Duodenal mucosa (tissue), 2 donors: ENCODE results near the gene LRRC37A2.
"Not testable (repeated sequence)": the region's sequence is repeated elsewhere in the genome, so short reads cannot be mapped to it uniquely, and the experiment has no call there.

Experiments used
- H3K27ac ChIP-seq: one replicate; pipeline ENCODE4 v1.7.0; 2013; ENCODE audit warnings: low read depth, low read length
- H3K27me3 ChIP-seq, 2 donors: one replicate each; pipeline ENCODE4 v1.7.0; 2013; ENCODE audit warnings: low read length in 2 of 2, control low read depth in 1 of 2; ENCODE audit not compliant: insufficient read depth in 2 of 2, control insufficient read depth in 1 of 2
- H3K36me3 ChIP-seq, 2 donors: one replicate each; pipeline ENCODE4 v1.7.0; 2013; ENCODE audit warnings: low read length in 2 of 2, control low read depth in 1 of 2; ENCODE audit not compliant: insufficient read depth in 2 of 2, control insufficient read depth in 1 of 2
- H3K4me1 ChIP-seq, 2 donors: one replicate each; pipeline ENCODE4 v1.7.0; 2013; ENCODE audit warnings: low read length in 2 of 2, control low read depth in 1 of 2; ENCODE audit not compliant: insufficient read depth in 2 of 2, control insufficient read depth in 1 of 2
- H3K4me3 ChIP-seq, 2 donors: one replicate each; pipeline ENCODE4 v1.7.0; 2013; ENCODE audit warnings: low read length in 2 of 2, low read depth in 1 of 2
- H3K9ac ChIP-seq, 2 donors: one replicate each; pipeline ENCODE4 v1.7.0; 2013; ENCODE audit warnings: low read length in 2 of 2, low read depth in 1 of 2
- H3K9me3 ChIP-seq, 2 donors: one replicate each; pipeline ENCODE4 v1.7.0; 2013; ENCODE audit warnings: low read length in 2 of 2, control low read depth in 1 of 2; ENCODE audit not compliant: control insufficient read depth in 1 of 2

LRRC37A2 gene

DNA sequence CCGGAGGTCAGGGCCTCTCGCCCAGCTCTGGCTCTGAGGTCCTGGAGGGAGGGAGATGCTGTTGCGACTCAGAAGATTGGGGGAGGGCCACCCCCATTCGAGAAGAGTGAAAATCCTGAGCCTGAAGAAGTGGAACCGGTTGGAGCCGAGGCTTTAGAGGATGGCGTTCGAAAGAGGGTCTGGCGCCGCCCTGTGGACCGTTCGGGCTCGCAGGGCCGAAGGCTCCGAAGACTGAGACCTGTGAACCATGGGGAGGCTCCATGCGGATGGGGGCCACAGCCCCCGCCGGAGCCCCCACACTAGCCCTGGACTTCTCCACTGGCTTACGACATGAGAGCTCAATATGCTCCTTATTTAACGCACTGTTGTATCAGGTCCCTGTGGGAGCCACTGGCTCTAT lies 46.9 kb downstream of the LRRC37A2 start:
- not testable (repeated sequence) for H3K36me3 ChIP-seq, H3K27ac ChIP-seq, H3K4me1 ChIP-seq, H3K9ac ChIP-seq, H3K9me3 ChIP-seq, H3K27me3 ChIP-seq, H3K4me3 ChIP-seq

DNA sequence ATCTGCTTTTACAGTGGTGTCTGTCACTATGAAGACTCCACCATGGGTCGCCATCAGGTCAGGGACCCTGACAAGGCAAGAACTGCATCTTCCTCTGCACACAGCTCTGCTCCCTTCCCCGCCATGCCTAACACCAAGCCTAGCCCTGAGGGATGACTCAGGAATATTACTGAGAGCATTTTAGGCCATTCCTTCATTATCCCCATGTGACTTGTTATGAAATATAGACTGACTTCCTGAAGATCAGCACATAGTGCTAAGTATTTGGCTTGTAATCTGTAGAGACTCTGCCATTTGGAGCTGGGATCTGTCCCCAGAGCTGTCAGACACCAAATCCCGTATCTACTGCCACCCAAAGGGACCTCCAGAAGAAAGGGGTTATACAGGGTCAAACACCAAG lies 47.8 kb downstream of the LRRC37A2 start:
- not testable (repeated sequence) for H3K4me3 ChIP-seq, H3K9ac ChIP-seq

DNA sequence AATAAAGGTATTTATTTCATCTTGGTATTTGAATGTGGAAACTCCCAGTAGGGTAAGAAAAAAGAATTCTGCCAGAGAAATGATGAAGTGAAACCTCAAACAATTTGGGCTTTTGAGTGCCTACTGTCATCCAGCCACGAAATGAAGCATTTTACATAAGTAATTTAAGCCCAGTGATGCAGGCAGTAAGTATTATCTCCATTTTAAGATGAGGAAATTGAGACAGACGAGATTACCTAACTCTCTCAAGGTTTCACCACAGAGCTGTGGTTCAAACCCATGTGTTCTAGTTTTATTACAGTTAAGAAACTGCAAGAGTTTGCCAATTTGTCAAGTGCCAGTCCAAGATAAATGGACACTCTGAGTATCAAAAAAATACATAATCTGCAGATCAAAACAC lies 54.0 kb downstream of the LRRC37A2 start:
- H3K4me3 ChIP-seq, H3K9me3 ChIP-seq, H3K4me1 ChIP-seq, H3K27me3 ChIP-seq, H3K9ac ChIP-seq, H3K27ac ChIP-seq, H3K36me3 ChIP-seq: not testable (repeated sequence)

More for the DNA sequence above, 47.8 kb downstream of the LRRC37A2 start:
- H3K27ac ChIP-seq, H3K36me3 ChIP-seq, H3K4me1 ChIP-seq, H3K9me3 ChIP-seq, H3K27me3 ChIP-seq: not testable (repeated sequence)

DNA sequence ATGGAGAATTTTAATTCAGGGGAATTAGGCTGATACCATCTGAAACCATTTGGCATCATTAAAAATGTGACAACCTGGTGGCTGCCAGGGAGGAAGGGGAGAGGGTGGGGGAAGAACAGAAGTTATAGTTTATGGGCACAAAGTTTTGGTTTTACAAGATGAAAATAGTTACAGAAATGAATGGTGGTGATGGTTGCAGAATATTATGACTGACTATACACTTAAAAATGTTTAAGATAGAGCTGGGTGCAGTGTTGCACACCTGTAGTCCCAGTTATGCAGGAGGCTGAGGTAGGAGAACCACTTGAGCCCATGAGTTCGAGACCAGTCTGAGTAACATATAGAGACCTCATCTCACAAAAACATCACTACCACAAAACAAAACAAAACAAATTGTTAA lies 54.7 kb downstream of the LRRC37A2 start:
- H3K27me3 ChIP-seq, H3K36me3 ChIP-seq, H3K9ac ChIP-seq, H3K27ac ChIP-seq, H3K9me3 ChIP-seq, H3K4me3 ChIP-seq, H3K4me1 ChIP-seq: not testable (repeated sequence)

DNA sequence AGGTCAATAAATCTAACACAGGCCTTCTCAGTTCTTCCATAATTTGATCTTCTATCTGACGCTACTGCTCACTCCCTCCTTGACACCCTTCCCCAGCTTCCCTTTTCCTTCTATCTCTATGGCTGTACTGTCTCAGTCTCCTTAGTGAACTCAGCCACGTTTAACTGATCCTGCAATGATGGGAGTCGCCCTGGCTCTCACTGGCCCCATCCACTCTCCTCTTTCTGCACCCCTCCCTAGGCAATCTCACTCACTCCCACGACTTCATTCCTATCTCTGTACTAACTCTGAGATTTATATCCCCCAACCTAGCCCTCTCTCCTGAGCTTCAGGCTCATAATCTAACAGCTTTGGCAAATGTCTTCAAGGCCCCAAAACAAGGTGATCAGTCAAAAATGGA lies 59.5 kb downstream of the LRRC37A2 start:
- not testable (repeated sequence) for H3K4me1 ChIP-seq, H3K36me3 ChIP-seq, H3K9me3 ChIP-seq, H3K9ac ChIP-seq, H3K27ac ChIP-seq, H3K4me3 ChIP-seq, H3K27me3 ChIP-seq

DNA sequence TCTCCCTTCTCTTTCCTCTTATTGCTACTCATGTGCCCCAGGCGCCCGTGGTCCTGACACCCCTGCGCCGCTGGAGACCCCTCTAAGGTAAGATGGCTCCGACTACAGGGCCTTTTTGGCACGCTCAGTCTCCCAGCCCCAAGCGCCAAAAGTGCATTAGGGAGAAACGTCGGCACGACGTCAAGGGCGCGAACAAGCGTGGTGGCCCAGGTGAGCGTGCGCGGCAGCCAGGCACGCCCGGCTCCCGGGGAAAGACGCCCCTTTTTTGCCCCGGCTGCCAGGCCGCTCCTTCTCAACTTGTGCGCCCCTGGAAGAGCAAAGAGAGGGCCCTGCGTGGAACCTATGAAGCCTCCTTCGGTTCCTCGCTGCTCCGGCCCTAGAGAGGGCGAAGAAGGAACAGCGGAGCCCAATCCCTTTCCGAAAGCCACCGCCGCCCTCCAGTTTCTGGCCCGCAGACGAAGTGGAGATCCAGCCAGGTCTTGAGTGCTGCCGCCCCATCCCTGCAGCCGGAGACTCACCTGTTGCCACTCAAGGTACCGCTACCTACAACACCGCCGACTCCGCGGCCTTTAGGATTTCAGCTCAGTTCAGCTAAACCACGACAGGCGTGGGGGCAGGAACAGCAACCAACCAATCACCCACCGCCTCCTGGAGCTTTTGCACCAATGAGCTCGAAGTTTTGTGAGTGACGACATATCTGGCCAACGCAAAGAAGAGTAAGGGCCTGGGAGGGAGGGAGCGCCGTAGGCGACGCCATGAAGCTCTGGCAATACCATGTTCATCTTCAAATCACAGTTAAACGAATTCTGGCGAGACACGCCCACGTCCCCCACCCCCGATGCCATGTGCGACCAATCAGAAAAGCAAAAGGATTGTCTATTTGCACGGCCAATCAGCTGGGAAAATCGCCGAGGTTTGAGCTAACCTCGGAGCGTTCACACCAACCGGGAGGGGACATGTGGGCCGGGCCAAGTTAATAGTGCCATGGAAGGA lies 67.1 kb downstream of the LRRC37A2 start, which contains the start of gene ARL17A:
ARL17A (minus strand) TSS at position 609 of the 993 bp plus-strand sequence. CDS start 3,369 bp downstream, outside the sequence.
- H3K36me3 ChIP-seq, H3K9me3 ChIP-seq, H3K27ac ChIP-seq, H3K4me3 ChIP-seq, H3K4me1 ChIP-seq, H3K27me3 ChIP-seq, H3K9ac ChIP-seq: not testable (repeated sequence)

DNA sequence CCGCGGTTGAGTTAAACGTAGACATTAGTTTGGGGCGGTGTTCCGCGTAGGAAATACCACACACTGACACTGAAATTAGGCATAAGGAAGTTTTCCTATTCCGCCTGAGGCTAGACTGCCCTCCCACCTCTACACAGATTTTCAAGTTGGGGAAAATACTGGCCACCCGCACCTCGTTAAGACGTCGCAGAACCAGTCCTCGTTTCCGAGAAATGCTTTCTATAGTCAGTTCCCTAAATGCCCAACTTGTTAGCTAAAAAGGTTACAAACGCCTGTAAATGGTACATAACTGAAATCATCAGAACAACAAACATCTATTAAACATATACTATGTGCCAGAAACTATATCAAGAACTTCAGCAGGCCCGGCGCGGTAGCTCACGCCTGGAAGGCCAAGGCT lies 67.8 kb downstream of the LRRC37A2 start:
- not testable (repeated sequence) for H3K27me3 ChIP-seq, H3K4me3 ChIP-seq, H3K4me1 ChIP-seq, H3K9ac ChIP-seq, H3K27ac ChIP-seq, H3K36me3 ChIP-seq, H3K9me3 ChIP-seq

DNA sequence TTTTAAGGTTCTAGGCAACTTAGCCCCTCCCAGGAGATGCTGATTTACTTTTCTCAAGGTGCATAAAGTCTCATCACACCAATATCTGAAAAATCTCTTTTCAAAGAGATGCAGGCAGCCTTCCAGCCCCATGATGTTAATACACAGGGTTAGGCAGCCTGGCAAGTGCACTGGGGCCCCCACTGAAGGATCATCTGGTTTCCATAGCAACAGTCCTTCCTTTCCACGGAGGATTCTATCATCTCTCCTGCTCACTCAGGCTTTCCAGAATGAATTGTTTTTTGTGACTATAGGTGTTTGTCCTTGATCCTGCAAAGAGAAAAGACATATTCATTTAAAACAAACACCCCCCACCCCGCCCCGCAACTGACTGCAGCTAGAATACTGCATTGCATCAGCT lies 73.2 kb downstream of the LRRC37A2 start:
- H3K9me3 ChIP-seq, H3K27ac ChIP-seq, H3K36me3 ChIP-seq, H3K4me1 ChIP-seq, H3K27me3 ChIP-seq, H3K4me3 ChIP-seq, H3K9ac ChIP-seq: not testable (repeated sequence)

DNA sequence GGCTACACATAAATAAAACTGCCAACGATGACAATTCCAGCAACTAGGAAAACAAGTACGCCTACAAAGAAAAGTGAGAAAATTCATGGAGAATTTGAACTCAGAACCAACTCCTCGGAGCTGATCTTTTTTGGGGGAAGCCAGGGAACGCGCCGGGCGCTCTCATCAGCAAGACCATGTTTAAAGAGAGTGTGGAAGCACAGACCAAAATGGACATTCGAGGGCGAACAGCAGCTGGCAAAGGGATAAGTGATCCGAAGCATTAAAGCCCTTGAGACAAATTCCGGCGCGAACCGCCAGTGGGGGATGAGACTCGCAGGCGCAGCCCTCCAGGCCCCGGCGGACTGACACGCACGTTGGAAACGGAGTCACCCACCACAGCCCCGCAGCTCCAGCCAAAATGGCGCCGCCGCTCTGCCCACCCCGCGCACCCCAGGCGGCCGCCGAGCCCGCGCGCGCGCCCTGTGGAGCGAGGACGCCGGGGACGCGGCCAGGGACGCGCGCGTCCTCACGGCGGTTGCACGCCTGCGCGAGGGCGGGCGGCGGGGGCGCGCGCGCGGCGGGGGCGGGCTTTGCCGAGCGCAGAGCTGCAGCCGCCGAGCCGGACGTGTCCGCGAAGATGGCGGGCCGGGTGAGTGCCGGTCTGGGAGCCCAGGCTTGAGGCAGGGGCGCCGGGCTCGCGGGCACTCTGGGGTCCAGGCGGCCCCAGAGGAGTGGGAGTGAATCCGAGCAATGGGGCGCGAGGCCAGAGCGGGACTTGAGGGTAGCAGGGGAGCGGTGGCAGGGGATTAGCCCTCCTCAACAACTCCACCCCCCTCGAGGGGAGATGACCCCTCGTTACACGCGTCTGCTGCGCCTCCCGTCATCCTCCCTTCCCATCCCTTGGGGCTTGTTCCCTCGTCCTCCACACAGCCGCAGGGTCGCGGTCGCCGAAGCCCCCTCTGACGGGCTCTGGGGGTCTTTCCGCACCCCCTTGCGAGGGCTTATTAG lies 78.2 kb downstream of the LRRC37A2 start, which contains the start of gene NSF:
NSF (plus strand) TSS at position 513 of the 990 bp plus-strand sequence; CDS start at position 620, 107 bp downstream.
- H3K27me3 ChIP-seq, result not testable (repeated sequence)

DNA sequence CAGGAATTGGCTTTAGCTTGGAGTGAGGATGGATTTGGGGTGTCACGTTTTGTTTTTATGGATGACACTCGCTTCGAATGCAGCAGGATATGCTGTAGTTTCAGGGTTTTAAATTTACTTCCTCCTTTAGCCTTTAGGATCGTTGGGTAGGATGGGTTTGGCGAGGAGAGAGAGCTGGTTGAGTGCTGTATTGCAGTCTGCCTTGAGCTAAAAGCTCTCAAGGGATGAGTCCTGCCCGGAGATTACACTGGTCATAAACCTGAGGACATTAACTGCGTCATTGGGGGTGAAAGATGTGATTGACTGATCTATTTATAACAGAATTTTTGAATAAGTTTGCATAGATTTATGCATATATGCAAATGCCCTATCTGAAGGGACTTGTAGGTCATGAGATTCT lies 79.1 kb downstream of the LRRC37A2 start:
- not testable (repeated sequence) for H3K9me3 ChIP-seq, H3K36me3 ChIP-seq, H3K4me3 ChIP-seq, H3K9ac ChIP-seq, H3K27me3 ChIP-seq, H3K4me1 ChIP-seq, H3K27ac ChIP-seq

More for the DNA sequence above, 78.2 kb downstream of the LRRC37A2 start, which contains the start of gene NSF:
- H3K36me3 ChIP-seq, H3K4me1 ChIP-seq, H3K9me3 ChIP-seq, H3K4me3 ChIP-seq, H3K27ac ChIP-seq, H3K9ac ChIP-seq: not testable (repeated sequence)
